Left lung (tissue), 10 donors: ENCODE results near the gene GRID1. TPM values are rescaled to one million over a fixed set of nuclear protein-coding genes. Genes with fewer than 3 reads are reported as not detected.

ENCODE experiments used
- ATAC-seq: fragments of 200-7000 bp; cut with Tn5 transposase; one replicate; pipeline ENCODE4 v1.9.1; 2020; ENCODE audit warnings: moderate library complexity
- DNase-seq, 4 donors: peaks; one replicate each; pipeline ENCODE4 v3.0.0-alpha.2; 2013 to 2020
- H3K27ac ChIP-seq, 2 donors: fragments of 200-600 bp; sonication (generic) in 1 of 2; one replicate each; pipeline versions ENCODE4 v1.5.0 to v1.8.0; 2020 to 2021
- H3K27me3 ChIP-seq, 2 donors: fragments of 200-600 bp; sonication (generic) in 1 of 2; one replicate each; pipeline versions ENCODE4 v1.5.0 to v1.8.0; 2020 to 2021
- H3K36me3 ChIP-seq, 2 donors: fragments of 200-600 bp; sonication (generic) in 1 of 2; one replicate each; pipeline versions ENCODE4 v1.5.0 to v1.8.0; 2020 to 2021
- H3K4me1 ChIP-seq, 2 donors: fragments of 200-600 bp; one replicate each; pipeline ENCODE4 v1.8.0; 2021
- H3K4me3 ChIP-seq, 2 donors: fragments of 200-600 bp; sonication (generic) in 1 of 2; one replicate each; pipeline versions ENCODE4 v1.5.0 to v1.8.0; 2020 to 2021; ENCODE audit warnings: mild to moderate bottlenecking in 1 of 2
- H3K9me3 ChIP-seq, 2 donors: fragments of 200-600 bp; sonication (generic) in 1 of 2; one replicate each; pipeline versions ENCODE4 v1.5.0 to v1.8.0; 2020 to 2021
- intact Hi-C, 2 donors: fragments of 100-400 bp; cut with DNase I; formaldehyde crosslinking; loops; one replicate each; pipeline versions ENCODE4 v1.11.2 to v1.14.2; 2022
- polyA plus RNA-seq, 6 donors: library from polyadenylated mRNA; unstranded; fragments of 120-200 nt; gene quantifications; one replicate each; pipeline ENCODE4 v1.2.1, GENCODE V29; 2013; ENCODE audit not compliant: insufficient read length in 6 of 6
- total RNA-seq, 2 donors: library from RNA; stranded (reverse); fragmentation: NEBNext Ultra II Directional; extraction: Animal tissue kit (Norgen Biotek cat#: 25700); gene quantifications; one replicate each; pipeline ENCODE4 v1.2.1, GENCODE V29; 2021
- TF ChIP-seq, protein P1 (sequence below), 2 donors: fragments of 200-600 bp; sonication (generic) in 1 of 2; IDR thresholded peaks; one replicate each; pipeline versions ENCODE4 v1.5.0 to v1.8.0; 2021; ENCODE audit warnings: antibody characterized with exemption in 2 of 2
- donor health status: DM: no; HTN: yes; CAD: no.
- donor health status: DM: no; HTN: no; CAD: no.

GRID1 gene
- total and polyA plus RNA-seq, 8 donors, result 0.81 to 2.6 (median 1.2) TPM

DNA sequence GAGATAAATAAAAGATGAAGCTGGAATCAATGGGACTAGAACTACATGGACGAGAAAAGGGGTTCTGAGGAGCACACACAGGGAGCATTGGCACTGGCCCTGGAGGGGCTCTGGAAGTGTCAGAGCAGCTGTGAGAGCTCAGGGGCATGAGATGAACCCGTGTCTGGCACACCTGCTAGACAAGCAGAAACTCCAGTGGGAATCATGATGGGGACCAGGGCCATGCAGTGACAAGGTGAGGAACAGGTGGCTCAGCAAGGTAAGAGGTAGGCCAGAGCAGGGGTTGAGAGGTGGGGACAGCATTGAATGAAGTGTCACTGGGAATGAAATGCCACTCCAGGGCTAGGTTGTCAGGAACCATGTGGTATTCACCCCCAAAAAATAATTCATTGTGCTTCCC is 588.5 kb downstream of the GRID1 start:
- ATAC-seq (no peak), DNase-seq (no peak)
- TF ChIP-seq, protein P1, sequence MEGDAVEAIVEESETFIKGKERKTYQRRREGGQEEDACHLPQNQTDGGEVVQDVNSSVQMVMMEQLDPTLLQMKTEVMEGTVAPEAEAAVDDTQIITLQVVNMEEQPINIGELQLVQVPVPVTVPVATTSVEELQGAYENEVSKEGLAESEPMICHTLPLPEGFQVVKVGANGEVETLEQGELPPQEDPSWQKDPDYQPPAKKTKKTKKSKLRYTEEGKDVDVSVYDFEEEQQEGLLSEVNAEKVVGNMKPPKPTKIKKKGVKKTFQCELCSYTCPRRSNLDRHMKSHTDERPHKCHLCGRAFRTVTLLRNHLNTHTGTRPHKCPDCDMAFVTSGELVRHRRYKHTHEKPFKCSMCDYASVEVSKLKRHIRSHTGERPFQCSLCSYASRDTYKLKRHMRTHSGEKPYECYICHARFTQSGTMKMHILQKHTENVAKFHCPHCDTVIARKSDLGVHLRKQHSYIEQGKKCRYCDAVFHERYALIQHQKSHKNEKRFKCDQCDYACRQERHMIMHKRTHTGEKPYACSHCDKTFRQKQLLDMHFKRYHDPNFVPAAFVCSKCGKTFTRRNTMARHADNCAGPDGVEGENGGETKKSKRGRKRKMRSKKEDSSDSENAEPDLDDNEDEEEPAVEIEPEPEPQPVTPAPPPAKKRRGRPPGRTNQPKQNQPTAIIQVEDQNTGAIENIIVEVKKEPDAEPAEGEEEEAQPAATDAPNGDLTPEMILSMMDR (IDR thresholded peaks at IDR 0.05), result no peak
- Histone ChIP-seq H3K4me3 (no peak overlapping the region), H3K9me3 (peaks cover 0 to 5% of the 10 kb centered on the region in 2 donors), H3K36me3 (no peaks in the 10 kb centered on the region), H3K4me1 (no peaks in the 10 kb centered on the region), H3K27ac (no peak overlapping the region), H3K27me3 (no peaks in the 10 kb centered on the region)
- intact Hi-C loops, result no loop called here

DNA sequence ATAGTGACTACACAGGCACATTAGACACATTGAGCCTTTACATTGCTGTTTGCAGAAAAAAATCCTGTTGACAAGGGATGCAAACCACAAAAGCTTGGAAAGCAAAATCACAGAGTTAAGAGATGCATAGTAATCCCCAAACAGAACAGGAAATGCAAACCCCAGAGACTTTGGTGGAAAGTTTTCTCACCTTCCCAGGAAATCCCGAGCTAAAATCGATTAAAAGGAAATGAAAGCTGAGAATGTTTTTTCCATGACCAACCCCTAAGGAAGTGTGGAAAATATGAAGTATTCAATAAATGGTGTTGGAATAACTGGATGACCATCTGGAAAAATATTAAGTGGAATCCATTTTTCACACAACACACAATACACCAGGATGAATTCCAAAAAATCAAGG is 598.7 kb downstream of the GRID1 start:
- H3K27me3 ChIP-seq, result no peaks in the 10 kb centered on the region
- intact Hi-C loops, result no loop called here
- TF ChIP-seq, protein P1 (IDR thresholded peaks at IDR 0.05), result no peak

DNA sequence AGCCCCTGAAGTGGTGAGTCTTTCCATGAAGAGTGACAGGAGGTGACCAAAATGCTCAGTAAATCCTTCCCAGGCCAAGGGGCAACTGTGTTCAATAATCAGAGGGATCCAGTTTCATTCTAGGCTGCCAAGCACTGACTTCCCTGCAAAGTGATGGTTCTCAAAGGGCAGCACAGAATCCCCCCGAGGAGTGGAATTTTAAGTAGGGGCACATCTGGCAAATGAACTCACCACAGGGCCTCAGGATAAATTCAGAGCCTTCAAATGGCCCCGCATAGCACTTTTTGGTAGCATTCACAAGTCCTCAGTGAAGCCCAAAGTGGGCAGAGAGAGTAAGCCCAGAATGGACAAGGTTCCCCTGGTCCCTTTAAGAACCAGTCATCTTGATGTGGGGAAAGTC is 602.5 kb downstream of the GRID1 start:
- no peak for ATAC-seq
- Histone ChIP-seq H3K27me3 (no peaks in the 10 kb centered on the region), H3K36me3 (no peaks in the 10 kb centered on the region), H3K27ac (no peak overlapping the region), H3K4me1 (no peaks in the 10 kb centered on the region), H3K4me3 (no peak overlapping the region), H3K9me3 (peaks cover 0 to 2% of the 10 kb centered on the region in 2 donors)
- TF ChIP-seq, protein P1 (IDR thresholded peaks at IDR 0.05), result no peak
- intact Hi-C loops, result no loop called here
- no peak for DNase-seq

More for the DNA sequence above, 598.7 kb downstream of the GRID1 start:
- H3K4me1 ChIP-seq, result no peaks in the 10 kb centered on the region
- H3K27ac ChIP-seq, result no peak overlapping the region
- no peaks in the 10 kb centered on the region for H3K36me3 ChIP-seq
- ATAC-seq, result no peak
- DNase-seq, result no peak
- peaks cover 0 to 10% of the 10 kb centered on the region in 2 donors for H3K9me3 ChIP-seq
- no peak overlapping the region for H3K4me3 ChIP-seq

DNA sequence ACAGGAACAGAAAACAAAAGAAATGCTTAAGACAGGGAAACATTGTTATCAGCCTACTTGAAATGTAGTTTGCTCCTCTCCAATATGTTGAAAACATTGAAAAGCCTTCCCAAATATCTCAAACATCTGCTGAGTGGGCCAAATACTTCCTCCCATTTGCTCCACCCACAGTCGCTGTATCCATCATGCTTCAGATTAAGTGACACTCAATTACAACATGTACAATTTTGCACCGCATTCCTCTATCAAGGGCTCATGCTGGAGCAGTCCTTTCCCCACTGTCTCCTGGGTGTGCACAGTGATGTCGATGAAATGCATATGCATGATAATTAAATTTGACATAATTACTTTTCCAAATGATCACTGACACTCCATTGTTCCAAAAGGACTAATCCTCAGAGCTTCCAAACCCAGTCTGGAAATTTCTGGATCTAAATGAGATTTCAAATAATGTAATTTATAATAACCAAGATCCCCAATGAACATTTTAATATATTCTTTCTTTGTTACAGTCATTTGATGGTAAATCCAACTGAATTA is 604.6 kb downstream of the GRID1 start:
- ATAC-seq, result no peak
- intact Hi-C loops, result no loop called here
- no peak overlapping the region for H3K27ac ChIP-seq
- TF ChIP-seq, protein P1 (IDR thresholded peaks at IDR 0.05), result no peak
- H3K4me1 ChIP-seq, result no peaks in the 10 kb centered on the region
- no peaks in the 10 kb centered on the region for H3K9me3 ChIP-seq
- no peaks in the 10 kb centered on the region for H3K27me3 ChIP-seq
- H3K36me3 ChIP-seq, result no peaks in the 10 kb centered on the region
- H3K4me3 ChIP-seq, result no peak overlapping the region
- DNase-seq, result peak in 1 of 4 donors; percentile 3

DNA sequence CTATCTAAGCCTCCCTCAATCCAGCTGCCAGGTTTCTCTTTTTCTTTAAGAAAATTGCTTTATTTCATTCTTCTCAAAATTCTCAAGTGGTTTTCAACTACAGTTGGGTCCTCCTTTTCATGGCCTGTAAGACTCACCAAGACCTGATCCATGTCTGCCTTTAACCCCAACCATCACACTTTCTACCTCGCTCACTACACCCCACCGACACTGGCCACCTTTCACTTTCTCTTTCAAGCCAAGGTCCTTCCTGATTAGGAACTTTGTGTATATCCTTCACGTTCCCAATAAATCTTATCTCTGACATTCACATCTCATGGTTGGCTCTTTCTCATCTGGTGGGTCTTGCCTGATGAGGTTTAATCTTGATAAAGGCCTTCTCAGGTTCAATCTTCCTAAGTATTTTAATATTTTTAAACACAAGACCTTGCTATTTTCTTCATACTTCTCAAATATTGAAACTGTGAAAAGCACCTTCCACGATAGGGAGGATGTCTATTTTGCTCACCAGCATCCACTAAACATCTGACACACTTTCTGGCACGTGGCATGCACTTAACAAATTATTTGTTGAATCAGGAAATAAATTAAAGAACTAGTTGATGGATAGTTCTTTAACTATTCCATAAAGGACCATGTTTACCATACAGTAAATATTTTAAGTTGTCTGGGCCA is 624.8 kb downstream of the GRID1 start:
- DNase-seq (no peak), ATAC-seq (no peak)
- Histone ChIP-seq H3K9me3 (peaks cover 0 to 2% of the 10 kb centered on the region in 2 donors), H3K4me3 (no peak overlapping the region), H3K27ac (no peak overlapping the region), H3K4me1 (no peaks in the 10 kb centered on the region), H3K27me3 (no peaks in the 10 kb centered on the region), H3K36me3 (no peaks in the 10 kb centered on the region)
- TF ChIP-seq, protein P1 (IDR thresholded peaks at IDR 0.05), result no peak
- intact Hi-C loops, result no loop called here
